H1 (cell line): Measurements from ENCODE around the gene ARHGEF35. TPM values are rescaled to one million over a fixed set of nuclear protein-coding genes. Genes with fewer than 3 reads are reported as not detected.
"Not testable (repeated sequence)": the region's sequence is repeated elsewhere in the genome, so short reads cannot be mapped to it uniquely, and the experiment has no call there.

Source experiments
- CTCF ChIA-PET: fragments of 300-600 bp; sonication (Branson Sonifier 250); formaldehyde crosslinking; loops from one replicate; lab custom pipeline; 2021; ENCODE audit not compliant: partially characterized antibody; lab: Charles Lee
- POLR2A ChIA-PET: fragments of 300-600 bp; sonication (Branson Sonifier 250); formaldehyde crosslinking; loops from one replicate; lab custom pipeline; 2021; ENCODE audit warnings: inconsistent platforms; ENCODE audit not compliant: partially characterized antibody; lab: Charles Lee
- DNase-seq, 2 experiments: peaks; one replicate each; pipeline versions ENCODE4 v3.0.0 to v3.0.0-alpha.2; 2010 to 2022; ENCODE audit warnings: low spot score in 2 of 2, low read depth in 1 of 2, mixed read lengths in 1 of 2
- FAIRE-seq: peaks from 2 replicates; lab custom pipeline; 2011; peaks lifted over from hg19 to GRCh38; lab: Jason Lieb, UNC
- H2AFZ ChIP-seq: 2 replicates; pipeline ENCODE4 v1.8.1; 2012; ENCODE audit warnings: low read length, inconsistent platforms
- H2AK5ac ChIP-seq: 2 replicates; pipeline ENCODE4 v1.6.1; 2013; ENCODE audit warnings: low read depth, low read length
- H2BK120ac ChIP-seq: replicated peaks from 2 replicates; pipeline ENCODE3; 2013; ENCODE audit warnings: low read depth, low read length, inconsistent platforms
- H2BK12ac ChIP-seq: 2 replicates; pipeline ENCODE4 v1.6.1; 2013; ENCODE audit warnings: low read depth, low read length
- H2BK15ac ChIP-seq: 2 replicates; pipeline ENCODE4 v1.6.1; 2013; ENCODE audit warnings: low read length
- H2BK20ac ChIP-seq: 2 replicates; pipeline ENCODE4 v1.6.1; 2013; ENCODE audit warnings: low read length
- H2BK5ac ChIP-seq: 2 replicates; pipeline ENCODE4 v1.6.1; 2013; ENCODE audit warnings: low read depth, low read length
- H3K14ac ChIP-seq: 2 replicates; pipeline ENCODE4 v1.6.1; 2013; ENCODE audit warnings: inconsistent platforms; ENCODE audit not compliant: insufficient read length
- H3K18ac ChIP-seq: 2 replicates; pipeline ENCODE4 v1.6.1; 2013; ENCODE audit warnings: low read length; ENCODE audit errors: extremely low read depth
- H3K23ac ChIP-seq: 2 replicates; pipeline ENCODE4 v1.6.1; 2013; ENCODE audit warnings: inconsistent platforms; ENCODE audit not compliant: insufficient read length
- H3K23me2 ChIP-seq: 2 replicates; pipeline ENCODE4 v1.6.1; 2013; ENCODE audit warnings: low read depth, low read length
- H3K27ac ChIP-seq: 2 replicates; pipeline ENCODE4 v1.6.1; 2011; ENCODE audit warnings: low read depth, low read length, inconsistent platforms
- H3K27me3 ChIP-seq, 4 experiments: replicated peaks in 1 of 4; 1 replicate in 1 of 4; 2 replicates in 3 of 4; pipeline versions ENCODE4 v1.6.1 to v1.8.1; 2011 to 2013; ENCODE audit warnings: low read length in 3 of 4, mild to moderate bottlenecking in 3 of 4, inconsistent platforms in 2 of 4, mixed read lengths in 2 of 4, moderate library complexity in 1 of 4; ENCODE audit not compliant: control insufficient read depth in 3 of 4, insufficient read depth in 3 of 4; ENCODE audit errors: extremely low read depth in 1 of 4
- H3K36me3 ChIP-seq, 4 experiments: 2 replicates each; pipeline versions ENCODE4 v1.6.1 to v1.8.1; 2011 to 2013; ENCODE audit warnings: mild to moderate bottlenecking in 4 of 4, low read length in 3 of 4, moderate library complexity in 2 of 4, control low read depth in 1 of 4, inconsistent platforms in 1 of 4; ENCODE audit not compliant: insufficient read depth in 4 of 4, control insufficient read depth in 2 of 4
- H3K4ac ChIP-seq: replicated peaks from 2 replicates; pipeline ENCODE3; 2013; ENCODE audit warnings: low read length, low read depth, mixed read lengths, inconsistent platforms; ENCODE audit not compliant: insufficient read length
- H3K4me1 ChIP-seq, 4 experiments: replicated peaks in 1 of 4; 1 replicate in 1 of 4; 2 replicates in 3 of 4; pipeline versions ENCODE4 v1.6.1 to v1.8.1; 2011 to 2013; ENCODE audit warnings: low read length in 3 of 4, inconsistent platforms in 2 of 4, mixed read lengths in 1 of 4; ENCODE audit not compliant: insufficient read depth in 4 of 4, control insufficient read depth in 3 of 4
- H3K4me2 ChIP-seq, 2 experiments: 2 replicates each; pipeline versions ENCODE4 v1.6.1 to v1.8.1; 2011 to 2013; ENCODE audit warnings: low read depth in 2 of 2, low read length in 2 of 2, control low read depth in 1 of 2, inconsistent platforms in 1 of 2, mild to moderate bottlenecking in 1 of 2; ENCODE audit not compliant: insufficient read depth in 1 of 2
- H3K4me3 ChIP-seq, 4 experiments: fragments of 200-600, 300-600 bp in 1 of 4; sonication (generic), shearing (Covaris generic), sonication (Bioruptor Twin) in 1 of 4; 2 replicates each; pipeline versions ENCODE4 v1.5.1 to v1.8.1; 2011 to 2016; ENCODE audit warnings: low read length in 4 of 4, low read depth in 3 of 4, control low read depth in 2 of 4, inconsistent platforms in 2 of 4, mild to moderate bottlenecking in 2 of 4, mixed read lengths in 1 of 4, moderate library complexity in 1 of 4; ENCODE audit not compliant: insufficient read depth in 2 of 4; ENCODE audit errors: extremely low read depth in 1 of 4
- H3K56ac ChIP-seq: replicated peaks from 2 replicates; pipeline ENCODE3; 2013; ENCODE audit warnings: low read depth, mild to moderate bottlenecking, mixed read lengths, low read length, inconsistent platforms; ENCODE audit not compliant: insufficient read length
- H3K79me1 ChIP-seq: 2 replicates; pipeline ENCODE4 v1.6.1; 2013; ENCODE audit warnings: low read depth, low read length, control low read depth
- H3K79me2 ChIP-seq, 2 experiments: 2 replicates each; pipeline versions ENCODE4 v1.6.1 to v1.8.1; 2012 to 2013; ENCODE audit warnings: low read length in 2 of 2, mild to moderate bottlenecking in 2 of 2, inconsistent platforms in 1 of 2; ENCODE audit not compliant: insufficient read depth in 2 of 2, control insufficient read depth in 1 of 2
- H3K9ac ChIP-seq, 4 experiments: replicated peaks in 1 of 4; 1 replicate in 1 of 4; 2 replicates in 3 of 4; pipeline versions ENCODE4 v1.6.1 to v1.8.1; 2011 to 2013; ENCODE audit warnings: low read depth in 3 of 4, low read length in 3 of 4, control low read depth in 2 of 4, mild to moderate bottlenecking in 2 of 4, moderate library complexity in 2 of 4, inconsistent platforms in 1 of 4; ENCODE audit errors: extremely low read depth in 1 of 4
- H3K9me3 ChIP-seq, 2 experiments: 2 replicates each; pipeline versions ENCODE4 v1.6.1 to v1.8.1; 2012 to 2013; ENCODE audit warnings: mild to moderate bottlenecking in 2 of 2, moderate library complexity in 2 of 2, control low read depth in 1 of 2, inconsistent platforms in 1 of 2, low read depth in 1 of 2, low read length in 1 of 2, mixed read lengths in 1 of 2; ENCODE audit not compliant: insufficient read depth in 2 of 2
- H4K20me1 ChIP-seq, 2 experiments: replicated peaks in 1 of 2; 2 replicates each; pipeline versions ENCODE3 to v1.8.1; 2011 to 2013; ENCODE audit warnings: inconsistent platforms in 2 of 2, low read length in 2 of 2, mild to moderate bottlenecking in 1 of 2; ENCODE audit not compliant: insufficient read depth in 2 of 2, control insufficient read depth in 1 of 2
- H4K5ac ChIP-seq: 2 replicates; pipeline ENCODE4 v1.6.1; 2013; ENCODE audit warnings: low read length, low read depth, mixed read lengths, inconsistent platforms; ENCODE audit not compliant: insufficient read length
- H4K8ac ChIP-seq: 2 replicates; pipeline ENCODE4 v1.8.0; 2013; ENCODE audit warnings: mild to moderate bottlenecking, moderate library complexity, low read length, inconsistent platforms; ENCODE audit not compliant: insufficient read depth; ENCODE audit errors: extremely low read depth
- H4K91ac ChIP-seq: replicated peaks from 2 replicates; pipeline ENCODE3; 2013; ENCODE audit warnings: low read length, mixed read lengths, inconsistent platforms; ENCODE audit not compliant: insufficient read length
- WGBS, 2 experiments: shearing (Covaris generic) in 1 of 2; methylation state at CpG; one replicate each; pipeline versions ENCODE4 v1.1.6 to v1.1.7; 2013 to 2015; ENCODE audit warnings: low lambda C conversion rate in 2 of 2, mixed read lengths in 2 of 2, inconsistent platforms in 1 of 2, low coverage in 1 of 2, missing lambda C conversion rate in 1 of 2; ENCODE audit not compliant: insufficient replicate concordance in 2 of 2, insufficient coverage in 1 of 2, insufficient read length in 1 of 2; ENCODE audit errors: extremely low coverage in 1 of 2, missing lambda C conversion rate in 1 of 2; 5-methylcytosine and 5-hydroxymethylcytosine counted together
- polyA plus RNA-seq, 7 experiments: library from polyadenylated mRNA; depleted of rRNA in 3 of 7; stranded (reverse) in 5 of 7; unstranded in 2 of 7; fragments of >200 nt in 5 of 7; fragments of 200-250 nt in 2 of 7; gene quantifications; 1 replicate in 5 of 7; 2 replicates in 1 of 7; 4 replicates in 1 of 7; pipeline versions ENCODE4 v1.2.1 to v1.2.3, GENCODE V29; 2011 to 2013; ENCODE audit warnings: missing spikeins in 2 of 7, mixed read lengths in 2 of 7
- total RNA-seq: library from RNA; stranded (reverse); fragmentation: NEBNext Ultra II Directional; extraction: Animal tissue kit (Norgen Biotek cat#: 25700); gene quantifications from 2 replicates; pipeline ENCODE4 v1.2.1, GENCODE V29; 2021

ARHGEF35 gene
- total and polyA plus RNA-seq, 2 of the 8 experiments (the other 6 are each of a cell fraction or from before 2014, with no cell fraction given), result 1.3 to 11.8 TPM

DNA sequence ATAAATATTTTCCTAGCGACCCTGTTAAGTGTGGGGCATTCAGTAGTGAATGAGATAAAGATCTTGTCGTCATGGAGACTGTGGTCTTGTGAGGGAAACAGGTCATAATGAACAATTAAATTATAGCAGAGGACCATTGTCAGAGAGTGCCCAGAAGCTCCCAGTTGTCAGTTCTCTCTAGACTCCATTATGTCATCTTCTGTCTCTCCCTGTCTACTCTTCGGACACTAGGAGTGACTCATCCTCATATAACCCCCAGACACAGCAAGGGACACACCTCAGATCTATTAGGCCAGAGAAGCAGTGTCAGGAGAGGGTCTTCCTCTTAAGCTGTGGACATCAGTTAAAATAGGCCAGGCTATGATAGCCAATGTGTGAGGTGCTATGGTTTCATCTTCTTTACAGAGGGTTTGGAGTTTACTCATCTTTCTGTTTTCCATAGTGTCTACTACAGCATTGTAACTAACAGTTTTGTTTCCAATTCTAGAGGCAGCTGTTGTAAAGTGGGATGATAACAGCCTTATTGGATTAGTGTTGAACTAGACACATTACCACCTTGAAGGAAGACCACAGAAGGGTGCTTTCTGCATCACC lies 7.0 kb downstream of the ARHGEF35 start:
- H2BK15ac ChIP-seq, H3K9me3 ChIP-seq, H4K91ac ChIP-seq, H4K5ac ChIP-seq, FAIRE-seq, POLR2A ChIA-PET, H3K9ac ChIP-seq, CTCF ChIA-PET, H3K18ac ChIP-seq, H4K20me1 ChIP-seq, H3K56ac ChIP-seq, H3K79me1 ChIP-seq, H3K4ac ChIP-seq, DNase-seq, H3K36me3 ChIP-seq, H3K79me2 ChIP-seq, H3K14ac ChIP-seq, H3K4me2 ChIP-seq, H2BK5ac ChIP-seq, H4K8ac ChIP-seq, H3K4me3 ChIP-seq, H3K23ac ChIP-seq, H2AK5ac ChIP-seq, H3K27me3 ChIP-seq, H2BK20ac ChIP-seq, H2BK12ac ChIP-seq, H2AFZ ChIP-seq, H3K27ac ChIP-seq, H3K4me1 ChIP-seq, H3K23me2 ChIP-seq, H2BK120ac ChIP-seq: not testable (repeated sequence)
- no CpG with 5 or more reads among the region's 3 CpGs for WGBS, 2 experiments

DNA sequence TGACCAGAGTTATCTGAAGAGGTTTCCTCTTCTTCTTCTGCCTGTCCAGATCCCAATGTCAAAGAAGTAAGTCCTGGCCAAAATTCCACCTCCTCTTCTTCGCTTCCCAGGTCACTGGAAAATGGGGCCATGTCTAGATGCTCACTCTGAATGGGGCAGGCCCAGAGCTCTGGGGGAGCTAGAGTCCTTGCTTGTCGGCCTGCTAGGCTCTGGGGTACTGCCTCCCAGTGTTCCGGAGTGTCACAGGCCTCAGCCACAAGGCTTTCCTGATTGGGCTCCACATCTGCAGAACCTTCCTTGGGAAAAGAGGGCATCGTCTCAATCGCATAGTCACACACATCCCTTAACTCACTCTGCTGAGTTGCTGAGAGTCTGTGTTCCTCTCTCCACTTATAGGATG lies 7.8 kb downstream of the ARHGEF35 start:
- CTCF ChIA-PET, H3K79me2 ChIP-seq, POLR2A ChIA-PET, H3K23ac ChIP-seq, H2BK120ac ChIP-seq, H2AFZ ChIP-seq, H3K27me3 ChIP-seq, H3K18ac ChIP-seq, H3K4ac ChIP-seq, H3K23me2 ChIP-seq, H2BK5ac ChIP-seq, H3K14ac ChIP-seq, H3K79me1 ChIP-seq, H4K5ac ChIP-seq, H3K36me3 ChIP-seq, H3K4me2 ChIP-seq, H4K91ac ChIP-seq, H2AK5ac ChIP-seq, FAIRE-seq, H3K56ac ChIP-seq, H2BK15ac ChIP-seq, H3K9me3 ChIP-seq, H3K27ac ChIP-seq, H2BK12ac ChIP-seq, H4K20me1 ChIP-seq, H2BK20ac ChIP-seq, H3K4me1 ChIP-seq, H4K8ac ChIP-seq, H3K4me3 ChIP-seq, H3K9ac ChIP-seq, DNase-seq: not testable (repeated sequence)
- no CpG with 5 or more reads among the region's 5 CpGs for WGBS, 2 experiments
